Measurements from ENCODE around the gene ZNF580.

GRCh38 chr19:55646889-55647731, 6.3 kb downstream of the ZNF580 start:
- TF ChIP-seq CTCF (IDR thresholded peaks at IDR 0.05; ENCODE audit: insufficient read depth, low read depth, low read length) (no peak), EZH2 (IDR thresholded peaks at IDR 0.05; ENCODE audit: insufficient read depth, low read length) (no peak)
